GM21786 (cell line): ENCODE results near the gene KLHL2.
"Not testable (repeated sequence)": the region's sequence is repeated elsewhere in the genome, so short reads cannot be mapped to it uniquely, and the experiment has no call there.

Experiments
- ATAC-seq: cut with Tn5 transposase; IDR thresholded peaks from one replicate; pipeline ENCODE4 v1.9.1; 2021; ENCODE audit not compliant: unreplicated experiment

The KLHL2 gene, protein sequence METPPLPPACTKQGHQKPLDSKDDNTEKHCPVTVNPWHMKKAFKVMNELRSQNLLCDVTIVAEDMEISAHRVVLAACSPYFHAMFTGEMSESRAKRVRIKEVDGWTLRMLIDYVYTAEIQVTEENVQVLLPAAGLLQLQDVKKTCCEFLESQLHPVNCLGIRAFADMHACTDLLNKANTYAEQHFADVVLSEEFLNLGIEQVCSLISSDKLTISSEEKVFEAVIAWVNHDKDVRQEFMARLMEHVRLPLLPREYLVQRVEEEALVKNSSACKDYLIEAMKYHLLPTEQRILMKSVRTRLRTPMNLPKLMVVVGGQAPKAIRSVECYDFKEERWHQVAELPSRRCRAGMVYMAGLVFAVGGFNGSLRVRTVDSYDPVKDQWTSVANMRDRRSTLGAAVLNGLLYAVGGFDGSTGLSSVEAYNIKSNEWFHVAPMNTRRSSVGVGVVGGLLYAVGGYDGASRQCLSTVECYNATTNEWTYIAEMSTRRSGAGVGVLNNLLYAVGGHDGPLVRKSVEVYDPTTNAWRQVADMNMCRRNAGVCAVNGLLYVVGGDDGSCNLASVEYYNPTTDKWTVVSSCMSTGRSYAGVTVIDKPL

DNA sequence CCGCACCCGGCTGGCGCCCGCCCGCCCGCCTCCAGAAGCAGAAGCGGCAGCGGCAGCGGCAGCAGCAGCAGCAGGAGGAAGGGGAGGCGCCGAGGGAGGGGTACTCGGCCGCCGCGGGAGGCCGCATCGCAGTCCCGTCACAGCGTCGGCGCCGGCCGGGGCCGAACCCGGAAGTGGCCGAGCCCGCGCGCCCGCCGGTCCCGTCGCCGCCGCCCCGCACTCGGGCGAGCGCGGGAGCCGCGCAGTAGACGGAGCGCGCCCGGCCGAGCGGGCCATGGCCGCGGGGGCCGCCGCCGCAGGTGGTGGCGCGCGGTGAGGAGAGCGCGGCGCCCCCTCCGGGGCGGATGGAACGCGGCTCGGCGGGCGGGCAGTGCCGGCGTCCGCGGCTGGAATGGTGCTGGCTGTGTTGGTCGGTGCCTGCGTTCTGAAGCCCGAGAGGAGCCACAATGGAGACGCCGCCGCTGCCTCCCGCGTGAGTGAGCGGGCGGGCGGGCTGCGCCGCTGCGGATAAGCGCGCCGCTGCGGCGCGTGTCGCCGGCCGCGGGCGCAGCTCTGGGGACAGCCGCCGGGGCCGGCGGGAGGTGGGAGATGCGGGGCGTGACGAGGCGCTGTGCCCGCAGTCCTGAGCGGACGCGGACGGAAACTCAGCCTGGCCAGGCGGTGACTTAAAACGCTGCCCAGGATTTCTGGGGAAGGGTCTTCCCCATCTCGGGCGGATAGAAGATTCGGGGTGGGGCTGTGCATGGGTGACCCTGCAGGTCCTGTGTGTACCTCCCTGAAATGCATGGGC is at the start of gene KLHL2:
Gene KLHL2, plus strand, starts transcription at position 131 of the 790 bp plus-strand sequence. Its CDS starts 316 bp downstream, at position 447.
- peak; percentile 80 for ATAC-seq

DNA sequence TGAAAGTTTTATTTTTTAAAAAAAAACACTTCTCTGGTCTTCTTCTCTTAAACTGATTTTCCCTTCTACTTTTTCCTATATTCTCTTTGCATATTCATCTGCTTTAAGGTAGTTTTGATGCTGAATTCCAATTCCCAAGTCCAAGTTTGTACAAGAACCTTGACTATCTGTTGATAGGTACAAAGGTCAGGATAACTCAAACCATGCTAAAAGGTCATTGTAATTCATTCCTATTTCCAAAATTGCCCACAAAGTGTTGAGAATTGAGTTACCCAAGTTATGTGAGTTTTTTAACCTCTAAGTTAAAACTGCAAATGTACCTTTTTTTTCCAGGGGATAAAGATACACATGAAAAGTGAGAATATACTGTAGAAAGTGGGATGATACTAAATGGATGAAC is 48.6 kb upstream of the KLHL2 start:
- no peak for ATAC-seq

DNA sequence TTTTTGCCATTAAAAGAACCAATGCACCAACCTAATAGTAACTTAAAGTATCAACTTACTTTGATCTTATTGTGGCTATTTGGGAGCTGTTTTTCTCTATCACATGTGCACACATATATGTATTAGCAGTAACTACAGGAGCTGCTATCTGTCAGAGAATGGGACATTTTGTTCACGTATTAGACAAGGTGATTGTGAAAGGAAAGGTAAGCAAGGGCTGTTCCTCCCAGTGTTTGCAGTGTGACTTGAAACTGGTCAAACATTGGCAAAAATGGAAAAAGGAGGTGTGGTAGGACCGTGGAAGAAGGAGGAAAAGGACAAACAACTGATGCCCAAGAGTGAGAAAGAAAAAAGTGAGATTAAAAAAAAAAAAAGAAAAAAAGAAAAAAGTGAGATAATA is 43.1 kb upstream of the KLHL2 start:
- no peak for ATAC-seq

DNA sequence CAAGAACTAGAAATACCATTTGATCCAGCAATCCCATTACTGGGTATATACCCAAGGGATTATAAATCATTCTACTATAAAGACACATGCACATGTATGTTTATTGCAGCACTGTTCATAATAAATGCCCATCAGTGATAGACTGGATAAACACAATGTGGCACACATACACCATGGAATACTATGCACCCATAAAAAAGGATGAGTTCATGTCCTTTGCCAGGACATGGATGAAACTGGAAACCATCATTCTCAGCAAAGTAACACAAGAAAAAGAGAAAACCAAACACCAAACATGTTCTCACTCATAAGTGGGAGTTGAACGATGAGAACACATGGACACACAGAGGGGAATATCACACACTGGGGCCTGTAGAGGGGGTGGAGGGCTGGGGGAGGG is 40.5 kb upstream of the KLHL2 start:
- not testable (repeated sequence) for ATAC-seq

DNA sequence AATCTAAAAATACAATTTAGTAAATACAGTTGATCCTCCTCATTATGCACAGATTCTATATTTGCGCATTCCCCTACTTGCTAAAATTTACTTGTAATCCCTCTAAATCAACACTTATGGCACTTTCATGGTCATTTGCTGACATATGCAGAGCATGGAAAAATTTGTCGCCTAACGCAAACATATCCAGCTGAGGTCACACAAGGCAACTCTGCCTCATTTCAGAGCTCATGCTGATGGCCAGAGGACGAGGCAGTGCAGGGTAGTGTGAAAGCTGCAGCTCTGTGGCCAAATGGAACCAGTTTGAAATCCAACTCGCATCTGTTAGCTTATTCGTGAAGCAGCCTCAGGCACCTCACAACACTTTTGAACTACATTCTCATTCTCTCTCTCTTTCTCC is 39.7 kb upstream of the KLHL2 start:
- no peak for ATAC-seq

DNA sequence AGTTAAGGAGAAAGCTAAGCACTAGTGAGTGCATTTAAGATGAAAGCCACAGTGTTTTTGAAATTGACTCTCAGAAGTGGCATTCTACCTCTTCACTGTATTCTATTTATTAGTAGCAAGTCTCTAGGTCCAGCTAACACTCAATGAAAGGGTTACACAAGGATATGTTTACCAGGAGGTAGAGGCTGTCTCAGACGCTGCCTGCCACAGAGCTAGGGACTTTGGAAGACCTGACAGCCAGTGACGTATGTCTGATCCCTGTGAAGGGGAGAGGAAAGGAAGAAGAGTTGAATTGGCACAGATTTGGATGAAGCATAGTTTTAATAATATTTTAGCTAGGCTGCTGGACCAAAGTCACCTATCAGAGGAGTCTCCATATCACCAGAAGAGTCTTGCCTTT is 36.5 kb upstream of the KLHL2 start:
- ATAC-seq: no peak

DNA sequence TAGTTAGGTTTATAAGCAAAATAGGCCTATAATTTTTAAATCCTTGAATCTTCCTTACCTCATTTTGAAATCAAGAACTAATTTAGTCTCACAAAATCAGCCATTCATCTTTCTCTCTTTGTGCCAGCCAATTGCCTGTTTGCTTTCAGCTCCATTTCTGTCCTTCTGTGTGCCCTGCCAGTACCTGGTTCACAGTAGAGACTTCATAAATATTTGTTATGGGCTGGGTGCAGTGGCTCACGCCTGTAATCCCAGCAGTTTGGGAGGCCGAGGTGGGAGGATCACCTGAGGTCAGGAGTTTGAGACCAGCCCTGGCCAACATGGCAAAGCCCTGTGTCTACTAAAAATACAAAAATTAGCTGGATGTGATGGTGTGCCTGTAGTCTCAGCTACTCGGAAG is 31.9 kb upstream of the KLHL2 start:
- ATAC-seq: not testable (repeated sequence)

DNA sequence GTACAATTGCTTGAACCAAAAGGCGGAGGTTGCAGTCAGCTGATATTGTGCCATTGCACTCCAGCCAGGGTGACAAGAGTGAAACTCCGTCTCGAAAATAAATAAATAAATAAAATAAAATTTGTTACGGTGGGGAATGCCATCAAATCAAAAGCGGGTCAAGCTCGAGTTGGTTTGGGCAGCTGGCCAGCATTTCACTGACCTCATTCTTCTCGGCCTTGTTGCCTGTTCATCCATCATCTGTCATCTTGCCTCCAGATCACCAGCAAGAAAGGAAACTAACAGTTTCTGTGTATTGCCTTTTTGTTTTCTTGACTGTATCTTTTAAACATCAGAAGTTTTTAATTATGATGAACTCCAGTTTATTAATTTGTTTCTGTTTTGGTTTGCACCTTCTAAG is 31.5 kb upstream of the KLHL2 start:
- no peak for ATAC-seq

DNA sequence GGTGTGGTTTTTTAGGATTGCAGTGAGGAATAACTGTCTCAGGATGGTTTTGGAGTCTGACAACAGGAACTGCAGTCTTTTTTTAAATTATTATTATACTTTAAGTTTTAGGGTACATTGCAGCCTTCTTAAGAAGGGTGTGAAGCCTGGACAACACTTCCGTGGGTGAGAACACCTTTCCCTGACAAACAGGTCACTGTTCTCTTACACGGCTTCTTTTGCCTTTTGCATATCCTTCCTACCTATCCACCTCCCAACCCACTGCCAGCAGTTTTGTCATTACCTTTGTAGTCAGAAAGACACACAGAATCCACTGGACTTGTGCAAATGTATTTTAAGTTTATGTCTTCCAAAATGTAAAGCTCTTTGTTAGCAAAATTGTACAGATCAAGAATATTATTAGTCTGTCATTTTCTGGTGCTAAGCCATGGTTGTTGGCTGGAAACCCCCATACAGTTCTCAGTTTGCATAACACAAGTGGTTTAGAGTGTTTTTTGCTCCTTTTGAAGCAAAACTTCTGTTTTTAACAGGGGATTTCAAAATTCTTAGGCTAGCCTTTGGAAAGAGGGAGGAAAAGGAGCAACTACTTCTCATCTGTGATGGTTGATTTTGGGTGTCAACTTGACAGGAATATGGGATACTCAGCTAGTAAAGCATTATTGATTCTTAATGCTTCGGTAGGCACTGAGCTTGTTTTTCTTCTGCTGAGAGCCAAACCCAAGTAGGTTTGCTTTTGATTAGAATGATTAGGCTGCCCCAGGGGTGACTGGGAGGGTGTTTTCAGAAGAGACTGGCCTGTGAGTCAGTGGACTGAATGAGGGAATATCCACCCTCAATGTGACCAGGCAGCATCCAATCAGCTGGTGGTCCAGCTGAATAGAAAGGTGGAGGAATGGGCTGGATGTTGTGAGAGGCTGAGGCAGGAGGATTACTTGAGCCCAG is 29.4 kb upstream of the KLHL2 start:
- ATAC-seq: peak; percentile 70

DNA sequence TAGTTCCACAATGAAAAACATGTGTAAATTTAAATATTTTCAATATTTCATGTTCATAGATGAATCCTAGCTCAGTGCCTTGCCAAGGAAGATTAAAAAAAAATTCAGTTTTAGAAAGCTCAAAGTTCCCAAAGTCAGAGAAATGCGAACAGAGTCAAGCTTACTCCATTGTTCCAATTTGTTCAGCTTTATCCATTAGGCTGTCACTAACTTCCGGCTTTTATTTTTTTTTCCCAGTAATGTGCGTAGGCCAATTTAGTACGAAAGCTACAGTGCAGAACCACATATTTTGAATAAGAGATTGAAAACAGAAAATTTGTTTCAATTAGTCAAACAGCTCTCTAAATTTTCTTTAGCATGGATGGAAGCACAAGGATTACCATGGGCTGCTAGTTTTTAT is 23.1 kb upstream of the KLHL2 start:
- ATAC-seq: no peak

DNA sequence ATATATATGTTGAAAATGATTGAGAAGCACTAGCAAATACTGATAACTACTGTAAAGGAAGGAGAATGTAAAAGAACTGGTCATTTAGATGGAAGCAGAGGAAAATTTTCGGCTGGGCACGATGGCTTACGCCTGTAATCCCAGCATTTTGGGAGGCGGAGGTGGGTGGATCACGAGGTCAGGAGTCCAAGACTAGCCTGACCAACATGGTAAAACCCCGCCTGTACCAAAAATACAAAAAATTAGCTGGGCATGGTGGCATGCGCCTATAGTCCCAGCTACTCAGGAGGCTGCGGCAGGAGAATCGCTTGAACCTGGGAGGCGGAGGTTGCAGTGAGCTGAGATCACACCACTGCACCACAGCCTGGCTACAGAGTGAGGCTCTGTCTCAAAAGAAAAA is 22.4 kb upstream of the KLHL2 start:
- not testable (repeated sequence) for ATAC-seq

DNA sequence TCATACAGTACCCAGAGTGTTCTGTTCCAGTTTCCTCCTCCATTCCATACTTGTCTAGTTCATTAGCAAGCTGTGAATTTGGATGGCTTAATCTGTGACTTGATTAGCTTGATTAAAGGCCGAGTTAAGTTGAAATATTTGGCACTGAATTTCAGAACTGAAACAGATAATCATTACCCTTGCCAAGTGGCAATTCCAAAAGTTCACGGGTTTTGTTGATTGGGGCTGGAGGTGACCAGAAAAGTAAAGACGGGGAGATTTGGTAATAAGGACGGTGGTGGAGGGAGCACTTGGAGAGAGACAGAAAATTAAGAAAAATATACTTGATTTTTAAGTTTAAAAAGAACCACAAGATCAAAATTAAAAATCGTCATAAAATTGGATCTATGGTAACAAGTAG is 21.9 kb upstream of the KLHL2 start:
- ATAC-seq: no peak

DNA sequence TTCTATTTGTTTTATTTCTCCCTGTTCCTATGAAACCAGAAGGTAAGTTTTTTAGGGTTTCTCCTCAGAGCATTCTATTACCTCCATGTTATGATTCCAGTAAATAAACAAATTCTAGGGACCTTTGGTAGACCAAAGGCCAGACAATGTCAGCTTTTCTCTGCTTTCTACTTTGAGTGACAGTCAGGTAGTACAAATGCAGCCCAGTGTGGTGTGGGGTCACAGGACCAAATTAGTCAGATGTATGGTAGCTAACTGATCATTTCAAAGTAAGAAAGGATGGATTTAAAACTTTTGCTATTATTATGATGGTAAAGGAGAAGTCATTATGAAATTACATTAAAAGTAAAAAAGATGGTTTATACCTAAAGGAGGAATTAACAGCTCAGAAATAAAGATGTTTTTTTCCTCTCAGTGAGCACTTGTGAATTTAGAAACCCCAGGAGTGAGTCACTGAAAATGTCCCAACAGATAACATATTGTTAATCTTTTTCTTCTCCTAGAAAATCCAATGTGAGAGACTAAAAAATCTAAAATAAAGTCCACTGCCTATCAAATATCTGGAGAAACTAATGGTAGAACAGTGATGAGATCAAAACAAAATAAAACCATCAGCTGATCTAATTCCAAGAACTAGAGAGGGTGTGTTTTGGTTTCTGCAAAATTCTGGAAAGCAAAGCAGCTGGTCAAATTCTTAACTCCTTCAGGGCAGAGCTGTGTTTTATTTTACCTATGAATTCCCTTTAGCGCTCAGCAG is 16.6 kb upstream of the KLHL2 start:
- ATAC-seq: no peak

DNA sequence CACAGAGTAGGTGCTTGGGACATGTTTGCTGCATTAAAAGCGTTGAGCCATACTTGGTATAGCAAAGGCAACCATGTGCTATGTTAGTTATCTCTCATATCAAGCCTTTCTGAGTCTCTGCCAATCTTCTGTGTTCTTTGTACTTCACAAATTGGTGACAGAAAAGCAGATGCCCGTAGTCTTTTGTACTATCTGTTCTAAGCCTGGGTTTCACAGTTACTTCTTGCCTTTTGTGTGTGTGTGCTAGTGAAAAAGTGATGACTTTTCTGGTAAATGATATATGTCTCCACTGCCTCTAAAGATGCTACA is 16.1 kb upstream of the KLHL2 start:
- no peak for ATAC-seq

DNA sequence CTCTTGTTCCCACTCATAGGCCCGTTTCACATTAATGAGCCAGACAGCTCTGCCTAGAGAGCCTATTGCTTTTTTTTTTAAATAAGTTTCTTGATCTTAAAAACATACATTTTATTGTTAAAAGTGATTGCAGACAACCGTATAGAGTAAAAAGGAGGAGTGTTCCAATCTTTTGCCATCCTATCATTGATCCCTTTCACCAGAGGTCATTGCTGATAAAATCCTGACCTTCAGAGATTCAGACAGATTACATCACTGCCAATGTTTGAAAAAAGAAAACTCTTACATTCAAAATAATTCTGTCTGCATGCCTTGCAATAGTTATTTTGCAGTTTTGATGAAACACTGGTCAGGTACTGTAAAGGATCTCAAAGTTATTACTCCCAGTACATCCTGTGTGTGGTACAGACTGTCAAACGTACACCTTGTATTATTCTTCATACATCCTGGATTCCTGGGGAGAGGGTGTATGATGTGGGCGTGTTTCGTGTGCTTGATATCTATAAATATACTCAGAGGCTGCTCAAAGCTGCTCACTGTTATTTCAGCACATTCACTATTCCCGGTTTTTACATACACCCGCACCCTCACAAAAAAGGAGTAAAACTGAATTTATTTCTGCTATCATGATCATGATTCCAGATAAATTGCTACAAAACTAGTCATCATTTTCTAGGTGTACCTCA is 15.4 kb upstream of the KLHL2 start:
- no peak for ATAC-seq

DNA sequence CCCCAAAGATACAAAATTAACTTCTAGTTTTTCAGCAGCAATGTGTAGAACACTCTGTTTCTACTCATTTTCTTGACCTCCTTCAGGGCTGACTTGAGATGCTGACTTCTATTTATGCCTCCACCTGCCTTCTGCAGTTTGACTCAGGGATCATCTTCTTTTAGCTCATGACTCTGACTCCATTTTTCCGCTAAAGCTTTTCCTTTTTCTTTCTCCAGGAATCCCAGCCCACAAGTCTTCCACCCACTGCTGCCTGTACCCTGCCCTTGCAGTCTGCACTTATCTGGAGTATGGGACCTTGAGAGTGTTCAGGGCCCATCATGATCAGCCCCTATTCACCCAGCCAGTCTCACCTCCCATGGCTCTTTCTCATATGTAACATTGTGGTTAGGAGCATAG is 14.9 kb upstream of the KLHL2 start:
- ATAC-seq: no peak

DNA sequence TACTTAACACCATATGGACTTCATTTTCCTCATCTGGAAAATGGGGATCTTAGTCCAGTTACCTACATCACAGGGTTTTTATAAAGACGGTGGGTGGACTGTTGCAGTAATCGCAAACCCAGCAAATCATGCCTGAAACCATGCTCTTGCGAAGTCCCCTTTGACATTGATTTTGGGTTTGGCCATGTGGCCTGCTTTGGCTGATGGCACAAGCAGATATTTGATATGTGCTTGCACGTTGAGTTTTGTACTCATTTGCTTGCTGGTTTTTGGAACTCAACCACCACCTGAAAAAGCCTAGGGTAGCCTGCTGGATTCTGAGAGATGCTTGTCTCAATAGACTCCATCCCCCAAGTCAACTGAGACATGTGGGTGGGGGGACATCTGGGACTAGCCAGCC is 14.4 kb upstream of the KLHL2 start:
- no peak for ATAC-seq

DNA sequence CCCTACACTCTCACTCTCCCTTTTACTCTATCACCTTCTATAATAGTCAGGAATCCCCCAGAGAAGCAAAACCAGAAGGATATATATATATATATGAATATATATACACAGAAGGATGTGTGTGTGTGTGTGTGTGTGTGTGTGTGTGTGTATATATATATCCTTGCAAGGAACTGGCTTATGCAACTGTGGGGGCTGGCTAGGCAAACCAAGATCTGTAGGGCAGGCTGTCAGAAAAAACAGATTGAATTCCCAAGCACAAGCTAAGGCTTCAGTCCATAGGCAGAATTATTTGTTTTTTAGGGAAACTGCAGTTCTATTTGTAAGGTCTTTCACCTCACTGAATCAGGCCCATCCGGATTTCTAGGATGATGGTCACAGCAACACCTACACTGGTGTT is 13.0 kb upstream of the KLHL2 start:
- ATAC-seq: no peak

DNA sequence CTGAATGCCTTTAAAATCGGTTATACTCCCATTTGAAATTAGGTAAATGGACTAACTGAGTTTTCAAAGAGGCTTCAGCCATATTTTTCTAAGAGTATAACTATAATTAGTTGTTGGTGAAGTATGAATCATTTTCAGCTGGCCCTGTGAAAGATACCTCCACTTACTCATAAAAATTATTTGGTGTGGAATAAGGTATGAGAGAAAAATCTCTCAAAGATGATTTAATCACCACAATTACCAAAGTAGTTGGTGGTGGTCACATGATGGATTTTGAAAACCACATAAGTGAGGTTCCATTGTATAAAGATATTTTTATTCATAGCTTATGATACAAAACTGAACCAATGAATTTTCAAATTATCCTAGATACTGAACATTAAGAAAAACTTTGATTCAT is 9.0 kb upstream of the KLHL2 start:
- no peak for ATAC-seq

DNA sequence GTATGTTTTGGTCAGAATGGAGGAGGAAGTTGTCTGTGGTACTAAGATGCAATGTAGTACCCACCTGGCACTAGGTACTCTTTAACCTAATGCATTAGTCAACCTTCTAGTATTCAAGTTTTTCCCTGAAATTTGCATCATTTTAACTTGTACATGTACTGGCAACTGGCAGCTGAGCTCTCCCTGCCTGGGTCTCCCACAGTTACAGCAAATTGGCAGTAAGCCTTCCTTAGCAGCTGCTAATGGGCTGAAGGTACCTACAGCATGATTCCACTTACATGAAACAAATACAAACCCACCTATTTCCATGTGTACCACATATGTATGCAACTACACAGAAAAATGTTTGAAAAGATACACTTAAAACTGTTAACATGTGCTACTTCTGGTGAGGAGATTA is 8.1 kb upstream of the KLHL2 start:
- no peak for ATAC-seq
